Upper lobe of left lung (tissue), 6 donors: ENCODE results near the gene PRAF2. TPM values are rescaled to one million over a fixed set of nuclear protein-coding genes. Genes with fewer than 3 reads are reported as not detected.

Experiments
- ATAC-seq, 2 donors: fragments of 200-7000 bp; cut with Tn5 transposase; one replicate each; pipeline ENCODE4 v1.9.1; 2022; ENCODE audit warnings: mild to moderate bottlenecking in 2 of 2, moderate library complexity in 2 of 2; ENCODE audit not compliant: low FRiP score in 2 of 2
- DNase-seq, 2 donors: peaks; one replicate each; pipeline ENCODE4 v3.0.0-alpha.2; 2019 to 2020
- H3K27ac ChIP-seq, 4 donors: fragments of 200-600 bp; sonication (generic); one replicate each; pipeline ENCODE4 v1.5.1; 2016 to 2019
- H3K27me3 ChIP-seq, 4 donors: fragments of 200-600 bp; sonication (generic); one replicate each; pipeline ENCODE4 v1.5.1; 2017 to 2019
- H3K36me3 ChIP-seq, 4 donors: fragments of 200-600 bp; sonication (generic); one replicate each; pipeline ENCODE4 v1.5.1; 2016 to 2019
- H3K4me1 ChIP-seq, 4 donors: fragments of 200-600 bp; sonication (generic); one replicate each; pipeline ENCODE4 v1.5.1; 2018 to 2019
- H3K4me3 ChIP-seq, 4 donors: fragments of 200-600 bp; sonication (generic); one replicate each; pipeline ENCODE4 v1.5.1; 2017 to 2019; ENCODE audit warnings: mild to moderate bottlenecking in 2 of 4, moderate library complexity in 1 of 4
- H3K9me3 ChIP-seq, 4 donors: fragments of 200-600 bp; sonication (generic); one replicate each; pipeline ENCODE4 v1.5.1; 2018 to 2019
- CTCF ChIP-seq, 6 experiments: fragments of 450-650 bp in 4 of 6; fragments of 200-600 bp in 2 of 6; sonication (generic) in 2 of 6; IDR thresholded peaks; one replicate each; pipeline ENCODE4 v1.5.1; 2016 to 2019; ENCODE audit warnings: antibody characterized with exemption in 6 of 6
- EP300 ChIP-seq, 4 donors: sonication (generic); formaldehyde crosslinking; IDR thresholded peaks; one replicate each; pipeline ENCODE4 v1.5.1; 2017; ENCODE audit warnings: antibody characterized with exemption in 4 of 4, control low read depth in 2 of 4
- POLR2A ChIP-seq, 4 donors: fragments of 450-650 bp; IDR thresholded peaks; one replicate each; pipeline ENCODE4 v1.5.1; 2016 to 2017; ENCODE audit warnings: antibody characterized with exemption in 4 of 4, mild to moderate bottlenecking in 2 of 4
- POLR2AphosphoS5 ChIP-seq, 2 donors: sonication (generic); formaldehyde crosslinking; IDR thresholded peaks; one replicate each; pipeline ENCODE4 v1.5.1; 2017; ENCODE audit warnings: antibody characterized with exemption in 2 of 2
- WGBS, 2 donors: methylation state at CpG; one replicate each; pipeline ENCODE4 v1.1.5; 2017 to 2018; 5-methylcytosine and 5-hydroxymethylcytosine counted together
- total RNA-seq, 6 donors: library from RNA; depleted of rRNA in 4 of 6; stranded (reverse); fragments of >200 nt in 4 of 6; gene quantifications; one replicate each; pipeline versions ENCODE4 v1.1.0 to v1.2.1, GENCODE V29; 2016 to 2021
- donor health status: DM: no; HTN: no; CAD: no; lungs with moderate emphysema.
- donor health status: DM: no; HTN: yes; CAD: no; lungs with severe emphysema.

Gene PRAF2
- total RNA-seq, 6 donors from 2014 or later = 12.5 to 26.2 (median 15.5) TPM

- no peaks in the 10 kb centered on the region for H3K27me3 ChIP-seq
- no peaks in the 10 kb centered on the region for H3K9me3 ChIP-seq
- H3K4me1 ChIP-seq = no peaks in the 10 kb centered on the region
- peaks cover 0 to 3% (median 0%) of the 10 kb centered on the region in 4 donors for H3K36me3 ChIP-seq
- no peak overlapping the region for H3K4me3 ChIP-seq
- DNase-seq (peak in 1 of 2 donors; percentile 33), ATAC-seq (peak; percentile 59 to 66)
- H3K27ac ChIP-seq = no peak overlapping the region
- TF ChIP-seq EP300 (IDR thresholded peaks at IDR 0.05) (no peak), POLR2AphosphoS5 (IDR thresholded peaks at IDR 0.05) (no peak), CTCF (IDR thresholded peaks at IDR 0.05) (peak in 5 of 6 experiments; percentile 21 to 55 (median 41))
- WGBS, 2 donors = 10 to 41% methylated on average over 2 to 7 of the region's 7 CpGs
Observed at GRCh38 chrX:49106930-49107329, 33.1 kb upstream of the PRAF2 start.

- Histone ChIP-seq H3K27me3 (no peaks in the 10 kb centered on the region), H3K36me3 (no peaks in the 10 kb centered on the region), H3K27ac (no peak overlapping the region), H3K4me1 (peaks cover 0 to 2% (median 0%) of the 10 kb centered on the region in 4 donors), H3K4me3 (no peak overlapping the region), H3K9me3 (no peaks in the 10 kb centered on the region)
- ATAC-seq (no peak), DNase-seq (no peak)
- WGBS, 2 donors = 86 to 100% methylated on average over 1 to 4 of the region's 4 CpGs
- TF ChIP-seq POLR2AphosphoS5 (IDR thresholded peaks at IDR 0.05) (no peak), POLR2A (IDR thresholded peaks at IDR 0.05) (no peak)
Observed at GRCh38 chrX:49106296-49106695, 32.5 kb upstream of the PRAF2 start.

- WGBS, 2 donors = 73 to 79% methylated on average over 3 of the region's 3 CpGs
- no peaks in the 10 kb centered on the region for H3K27me3 ChIP-seq
- peaks cover 0 to 2% (median 0%) of the 10 kb centered on the region in 4 donors for H3K4me1 ChIP-seq
- H3K36me3 ChIP-seq = no peaks in the 10 kb centered on the region
- TF ChIP-seq POLR2A (IDR thresholded peaks at IDR 0.05) (no peak), EP300 (IDR thresholded peaks at IDR 0.05) (no peak), CTCF (IDR thresholded peaks at IDR 0.05) (no peak), POLR2AphosphoS5 (IDR thresholded peaks at IDR 0.05) (no peak)
- H3K4me3 ChIP-seq = no peak overlapping the region
- H3K27ac ChIP-seq = no peak overlapping the region
- ATAC-seq = no peak
- no peak for DNase-seq
- peaks cover 0 to 4% (median 0%) of the 10 kb centered on the region in 4 donors for H3K9me3 ChIP-seq
Observed at GRCh38 chrX:49103637-49104036, 29.8 kb upstream of the PRAF2 start.

- DNase-seq = no peak
- no peak for ATAC-seq
- no peaks in the 10 kb centered on the region for H3K27me3 ChIP-seq
- H3K27ac ChIP-seq = no peak overlapping the region
- H3K4me1 ChIP-seq = peaks cover 0 to 2% (median 0%) of the 10 kb centered on the region in 4 donors
- peaks cover 0 to 4% (median 0%) of the 10 kb centered on the region in 4 donors for H3K9me3 ChIP-seq
- WGBS, 2 donors = 87 to 89% methylated on average over 9 of the region's 9 CpGs
- no peaks in the 10 kb centered on the region for H3K36me3 ChIP-seq
- TF ChIP-seq CTCF (IDR thresholded peaks at IDR 0.05) (no peak), POLR2A (IDR thresholded peaks at IDR 0.05) (no peak), EP300 (IDR thresholded peaks at IDR 0.05) (no peak), POLR2AphosphoS5 (IDR thresholded peaks at IDR 0.05) (no peak)
- H3K4me3 ChIP-seq = no peak overlapping the region
Observed at GRCh38 chrX:49102190-49102589, 28.4 kb upstream of the PRAF2 start.

- no peaks in the 10 kb centered on the region for H3K27me3 ChIP-seq
- DNase-seq = no peak
- H3K9me3 ChIP-seq = peaks cover 0 to 4% (median 0%) of the 10 kb centered on the region in 4 donors
- H3K27ac ChIP-seq = peak overlapping the region; percentile 14 to 81 (median 61)
- no peaks in the 10 kb centered on the region for H3K36me3 ChIP-seq
- H3K4me3 ChIP-seq = peak overlapping the region; percentile 36 to 68 (median 62)
- ATAC-seq = peak in 1 of 2 donors; percentile 42
- H3K4me1 ChIP-seq = peaks cover 0 to 2% (median 0%) of the 10 kb centered on the region in 4 donors
- TF ChIP-seq POLR2A (IDR thresholded peaks at IDR 0.05) (no peak), EP300 (IDR thresholded peaks at IDR 0.05) (no peak), CTCF (IDR thresholded peaks at IDR 0.05) (no peak), POLR2AphosphoS5 (IDR thresholded peaks at IDR 0.05) (no peak)
- WGBS, 2 donors = 49% methylated on average over 9 of the region's 9 CpGs; no CpG with 5 or more reads in 1 of the 2 donors
Observed at GRCh38 chrX:49101629-49101984, 27.8 kb upstream of the PRAF2 start.
